Caco-2 (cell line): Measurements from ENCODE around the gene MAOA. TPM values are rescaled to one million over a fixed set of nuclear protein-coding genes. Genes with fewer than 3 reads are reported as not detected.

Experiments
- BruUV-seq: library from RNA; stranded (reverse); fragments of 400-500 nt; replicated peaks from 2 replicates; lab custom pipeline; 2021; lab: Mats Ljungman, UMichigan
- CTCF ChIA-PET: fragments of 300-600 bp; sonication (Branson Sonifier 250); formaldehyde crosslinking; loops from one replicate; lab custom pipeline; 2022; ENCODE audit warnings: antibody characterized with exemption; lab: Charles Lee
- POLR2A ChIA-PET: fragments of 300-600 bp; sonication (Branson Sonifier 250); formaldehyde crosslinking; loops from one replicate; lab custom pipeline; 2022; ENCODE audit warnings: antibody characterized with exemption; lab: Charles Lee
- DNase-seq, 2 experiments: peaks; one replicate each; pipeline versions ENCODE4 v3.0.0 to v3.0.0-alpha.2; 2020 to 2022
- H3K27me3 ChIP-seq: replicated peaks from 2 replicates; pipeline ENCODE4 v1.6.0; 2011; ENCODE audit warnings: low read length; ENCODE audit not compliant: control insufficient read depth, insufficient read depth
- H3K36me3 ChIP-seq: 2 replicates; pipeline ENCODE4 v1.5.1; 2011; ENCODE audit warnings: low read length; ENCODE audit not compliant: control insufficient read depth, insufficient read depth
- H3K4me1 ChIP-seq: fragments of 250-450 bp; sonication (Bioruptor Pico); 2 replicates; pipeline ENCODE4 v1.5.1; 2020; ENCODE audit warnings: mild to moderate bottlenecking
- H3K4me3 ChIP-seq: 2 replicates; pipeline ENCODE4 v1.5.1; 2011; ENCODE audit warnings: low read depth, mild to moderate bottlenecking, control low read depth, low read length
- H3K9me3 ChIP-seq: fragments of 250-450 bp; sonication (Bioruptor Pico); 2 replicates; pipeline ENCODE4 v1.5.1; 2020; ENCODE audit warnings: mild to moderate bottlenecking, moderate library complexity
- H3K27ac Mint-ChIP-seq: one replicate; pipeline ENCODE4 v1.8.0; 2022; ENCODE audit warnings: mixed read lengths; ENCODE audit not compliant: unreplicated experiment
- H3K27me3 Mint-ChIP-seq: one replicate; pipeline ENCODE4 v1.8.0; 2022; ENCODE audit warnings: mixed read lengths; ENCODE audit not compliant: insufficient read depth, unreplicated experiment
- H3K36me3 Mint-ChIP-seq: one replicate; pipeline ENCODE4 v1.8.0; 2022; ENCODE audit warnings: mild to moderate bottlenecking, mixed read lengths; ENCODE audit not compliant: insufficient read depth, unreplicated experiment
- H3K4me1 Mint-ChIP-seq: one replicate; pipeline ENCODE4 v1.8.0; 2022; ENCODE audit warnings: low read depth, mixed read lengths; ENCODE audit not compliant: unreplicated experiment
- H3K4me3 Mint-ChIP-seq: one replicate; pipeline ENCODE4 v1.8.0; 2022; ENCODE audit warnings: mild to moderate bottlenecking, moderate library complexity, mixed read lengths; ENCODE audit not compliant: unreplicated experiment
- H3K9me3 Mint-ChIP-seq: one replicate; pipeline ENCODE4 v1.8.0; 2022; ENCODE audit warnings: mixed read lengths; ENCODE audit not compliant: unreplicated experiment
- CTCF ChIP-seq, 2 experiments: fragments of 200-600 bp in 1 of 2; IDR thresholded peaks; 1 replicate in 1 of 2; 2 replicates in 1 of 2; pipeline versions ENCODE4 v1.5.1 to v1.8.0; 2011 to 2022; ENCODE audit warnings: antibody characterized with exemption in 1 of 2, control low read depth in 1 of 2, inconsistent platforms in 1 of 2, low read depth in 1 of 2, low read length in 1 of 2, mild to moderate bottlenecking in 1 of 2, moderate library complexity in 1 of 2; ENCODE audit not compliant: insufficient read depth in 1 of 2, severe bottlenecking in 1 of 2, unreplicated experiment in 1 of 2
- intact Hi-C: fragments of 100-400 bp; cut with micrococcal nuclease; formaldehyde crosslinking; loops from one replicate; pipeline ENCODE4 v1.10.0; 2022; ENCODE audit not compliant: unreplicated experiment
- total RNA-seq: library from RNA; stranded (reverse); gene quantifications from 2 replicates; pipeline ENCODE4 v1.2.3, GENCODE V29; 2022

Gene MAOA
- total RNA-seq, 1 experiment from 2014 or later, result 0.25 TPM

GRCh38 chrX:43758044-43758443 lies 101.9 kb downstream of the MAOA start:
- BruUV-seq, result no TSS peak
- Histone ChIP-seq H3K9me3 (no peaks in the 10 kb centered on the region), H3K4me3 (no peak overlapping the region), H3K4me1 (no peaks in the 10 kb centered on the region), H3K27me3 (no peaks in the 10 kb centered on the region), H3K36me3 (no peaks in the 10 kb centered on the region)
- no peak for TF ChIP-seq CTCF (IDR thresholded peaks at IDR 0.05; ENCODE audit: insufficient read depth in 1 of 2, low read depth in 1 of 2, low read length in 1 of 2, severe bottlenecking in 1 of 2, unreplicated experiment in 1 of 2)
- intact Hi-C loops, result no loop called here
- POLR2A ChIA-PET, result no interaction called here
- no peaks in the 10 kb centered on the region for H3K4me1 Mint-ChIP-seq
- H3K27ac Mint-ChIP-seq, result no peak overlapping the region
- no peak for DNase-seq
- CTCF ChIA-PET, result no interaction called here
- no peaks in the 10 kb centered on the region for H3K27me3 Mint-ChIP-seq
- H3K36me3 Mint-ChIP-seq, result no peaks in the 10 kb centered on the region
- H3K4me3 Mint-ChIP-seq, result no peak overlapping the region
- H3K9me3 Mint-ChIP-seq, result no peaks in the 10 kb centered on the region

GRCh38 chrX:43785930-43786591 lies 130.0 kb downstream of the MAOA start:
- CTCF ChIA-PET, result no interaction called here
- no peak overlapping the region for H3K4me3 Mint-ChIP-seq
- Histone ChIP-seq H3K4me1 (no peaks in the 10 kb centered on the region), H3K4me3 (no peak overlapping the region), H3K27me3 (no peaks in the 10 kb centered on the region), H3K36me3 (no peaks in the 10 kb centered on the region), H3K9me3 (no peaks in the 10 kb centered on the region)
- no peak overlapping the region for H3K27ac Mint-ChIP-seq
- H3K36me3 Mint-ChIP-seq, result no peaks in the 10 kb centered on the region
- POLR2A ChIA-PET, result no interaction called here
- peaks cover 5% of the 10 kb centered on the region for H3K27me3 Mint-ChIP-seq
- no peak for DNase-seq
- intact Hi-C loops, result no loop called here
- no peaks in the 10 kb centered on the region for H3K4me1 Mint-ChIP-seq
- no peaks in the 10 kb centered on the region for H3K9me3 Mint-ChIP-seq
- no TSS peak for BruUV-seq
- TF ChIP-seq CTCF (IDR thresholded peaks at IDR 0.05; ENCODE audit: insufficient read depth in 1 of 2, low read depth in 1 of 2, low read length in 1 of 2, severe bottlenecking in 1 of 2, unreplicated experiment in 1 of 2), result no peak

Other genes with a start within 250 kb of the MAOA start
- gene MAOB, start 226.2 kb downstream of the MAOA start, total RNA-seq, result 0.34 and 0.35 TPM in 2 replicates